ENCODE results near the gene TRAF4.

TRAF4 gene

GRCh38 chr17:28705728-28706334 is 38.0 kb upstream of the TRAF4 start:
- Histone ChIP-seq H3K36me3 (ENCODE audit: insufficient read depth, low read length) (peaks cover 28% of the 10 kb centered on the region), H3K4me3 (ENCODE audit: low read depth, low read length, poor library complexity, severe bottlenecking) (no peak overlapping the region), H3K9ac (ENCODE audit: low read length) (no peak overlapping the region), H3K79me2 (ENCODE audit: insufficient read depth, low read length) (no peaks in the 10 kb centered on the region), H3K9me2 (ENCODE audit: low read depth, low read length) (no peaks in the 10 kb centered on the region), H3K4me2 (ENCODE audit: low read length) (no peak overlapping the region), H3K27ac (ENCODE audit: low read depth, low read length, poor library complexity, severe bottlenecking) (no peak overlapping the region), H2AFZ (ENCODE audit: low read length) (no peak overlapping the region), H4K20me1 (ENCODE audit: insufficient read depth, low read length) (no peaks in the 10 kb centered on the region), H3K4me1 (ENCODE audit: insufficient read depth, low read length, severe bottlenecking) (peaks cover 15% of the 10 kb centered on the region), H3K9me3 (ENCODE audit: low read length) (no peaks in the 10 kb centered on the region), H3K27me3 (ENCODE audit: insufficient read depth, low read length) (no peaks in the 10 kb centered on the region), H3F3A (ENCODE audit: insufficient read depth, low read length) (no peaks in the 10 kb centered on the region)
- TF ChIP-seq EZH2 (IDR thresholded peaks at IDR 0.05; ENCODE audit: borderline replicate concordance, low read length) (no peak), CTCF (IDR thresholded peaks at IDR 0.05; ENCODE audit: low read length) (no peak)

- no peak overlapping the region for H3K27ac ChIP-seq (ENCODE audit: low read depth, low read length, poor library complexity, severe bottlenecking)
- no peak overlapping the region for H3K4me3 ChIP-seq (ENCODE audit: low read depth, low read length, poor library complexity, severe bottlenecking)
- H3K9me2 ChIP-seq (ENCODE audit: low read depth, low read length), result no peaks in the 10 kb centered on the region
- no peaks in the 10 kb centered on the region for H3K9me3 ChIP-seq (ENCODE audit: low read length)
- no peak overlapping the region for H2AFZ ChIP-seq (ENCODE audit: low read length)
- no peaks in the 10 kb centered on the region for H4K20me1 ChIP-seq (ENCODE audit: insufficient read depth, low read length)
- no peaks in the 10 kb centered on the region for H3F3A ChIP-seq (ENCODE audit: insufficient read depth, low read length)
- no peak for TF ChIP-seq EZH2 (IDR thresholded peaks at IDR 0.05; ENCODE audit: borderline replicate concordance, low read length)
- H3K9ac ChIP-seq (ENCODE audit: low read length), result no peak overlapping the region
- peaks cover 19% of the 10 kb centered on the region for H3K36me3 ChIP-seq (ENCODE audit: insufficient read depth, low read length)
- peaks cover 19% of the 10 kb centered on the region for H3K4me1 ChIP-seq (ENCODE audit: insufficient read depth, low read length, severe bottlenecking)
- H3K79me2 ChIP-seq (ENCODE audit: insufficient read depth, low read length), result no peaks in the 10 kb centered on the region
- H3K4me2 ChIP-seq (ENCODE audit: low read length), result no peak overlapping the region
- no peaks in the 10 kb centered on the region for H3K27me3 ChIP-seq (ENCODE audit: insufficient read depth, low read length)
Measured at GRCh38 chr17:28706471-28707338, 37.1 kb upstream of the TRAF4 start.

GRCh38 chr17:28707339-28707720 is 36.5 kb upstream of the TRAF4 start:
- no peaks in the 10 kb centered on the region for H3K79me2 ChIP-seq (ENCODE audit: insufficient read depth, low read length)
- H3K9ac ChIP-seq (ENCODE audit: low read length), result no peak overlapping the region
- H3K9me2 ChIP-seq (ENCODE audit: low read depth, low read length), result no peaks in the 10 kb centered on the region
- H3K9me3 ChIP-seq (ENCODE audit: low read length), result no peaks in the 10 kb centered on the region
- H3F3A ChIP-seq (ENCODE audit: insufficient read depth, low read length), result no peaks in the 10 kb centered on the region
- peaks cover 25% of the 10 kb centered on the region for H3K4me1 ChIP-seq (ENCODE audit: insufficient read depth, low read length, severe bottlenecking)
- H3K4me3 ChIP-seq (ENCODE audit: low read depth, low read length, poor library complexity, severe bottlenecking), result no peak overlapping the region
- H3K27me3 ChIP-seq (ENCODE audit: insufficient read depth, low read length), result no peaks in the 10 kb centered on the region
- H3K4me2 ChIP-seq (ENCODE audit: low read length), result no peak overlapping the region
- no peak overlapping the region for H3K27ac ChIP-seq (ENCODE audit: low read depth, low read length, poor library complexity, severe bottlenecking)
- peaks cover 13% of the 10 kb centered on the region for H3K36me3 ChIP-seq (ENCODE audit: insufficient read depth, low read length)
- no peak for TF ChIP-seq CTCF (IDR thresholded peaks at IDR 0.05; ENCODE audit: low read length)
- TF ChIP-seq EZH2 (IDR thresholded peaks at IDR 0.05; ENCODE audit: borderline replicate concordance, low read length), result no peak
- no peaks in the 10 kb centered on the region for H4K20me1 ChIP-seq (ENCODE audit: insufficient read depth, low read length)
- H2AFZ ChIP-seq (ENCODE audit: low read length), result no peak overlapping the region

All from OCI-LY1 (cell line).